Parathyroid adenoma (tissue), 2 donors: ENCODE data around the gene CTRL.
A peak's percentile ranks its signal among the peaks of the same experiment; 100 is the strongest.

Experiments
- H2AFZ ChIP-seq: fragments of 300-600 bp; sonication (generic); one replicate; pipeline ENCODE4 v1.7.0; 2017; ENCODE audit warnings: antibody characterized with exemption, mild to moderate bottlenecking
- H3K27ac ChIP-seq: fragments of 300-600 bp; sonication (generic); one replicate; pipeline ENCODE4 v1.7.0; 2017
- H3K27me3 ChIP-seq: fragments of 300-600 bp; sonication (generic); one replicate; pipeline ENCODE4 v1.7.0; 2017; ENCODE audit warnings: low read length; ENCODE audit not compliant: control insufficient read depth, insufficient read depth
- H3K36me3 ChIP-seq: fragments of 300-600 bp; sonication (generic); one replicate; pipeline ENCODE4 v1.7.0; 2017; ENCODE audit warnings: low read length; ENCODE audit not compliant: control insufficient read depth, insufficient read depth
- H3K4me1 ChIP-seq: fragments of 300-600 bp; sonication (generic); one replicate; pipeline ENCODE4 v1.7.0; 2017; ENCODE audit warnings: control low read depth
- H3K4me2 ChIP-seq: fragments of 300-600 bp; sonication (generic); one replicate; pipeline ENCODE4 v1.7.0; 2017; ENCODE audit warnings: low read length
- H3K4me3 ChIP-seq: fragments of 300-600 bp; sonication (generic); one replicate; pipeline ENCODE4 v1.7.0; 2017; ENCODE audit warnings: low read depth, low read length
- H3K79me2 ChIP-seq: fragments of 300-600 bp; sonication (generic); one replicate; pipeline ENCODE4 v1.7.0; 2017; ENCODE audit warnings: control low read depth
- H3K9ac ChIP-seq: fragments of 300-600 bp; sonication (generic); one replicate; pipeline ENCODE4 v1.7.0; 2017; ENCODE audit warnings: mild to moderate bottlenecking
- H3K9me3 ChIP-seq: fragments of 300-600 bp; sonication (generic); one replicate; pipeline ENCODE4 v1.7.0; 2017; ENCODE audit warnings: low read length; ENCODE audit not compliant: control insufficient read depth
- TF ChIP-seq, protein P1 (sequence below): fragments of 300-600 bp; sonication (generic); IDR thresholded peaks from one replicate; pipeline ENCODE4 v1.7.0; 2017; ENCODE audit warnings: antibody characterized with exemption, mild to moderate bottlenecking
- donor health status: primary hyperparathyroidism.

The CTRL gene

DNA sequence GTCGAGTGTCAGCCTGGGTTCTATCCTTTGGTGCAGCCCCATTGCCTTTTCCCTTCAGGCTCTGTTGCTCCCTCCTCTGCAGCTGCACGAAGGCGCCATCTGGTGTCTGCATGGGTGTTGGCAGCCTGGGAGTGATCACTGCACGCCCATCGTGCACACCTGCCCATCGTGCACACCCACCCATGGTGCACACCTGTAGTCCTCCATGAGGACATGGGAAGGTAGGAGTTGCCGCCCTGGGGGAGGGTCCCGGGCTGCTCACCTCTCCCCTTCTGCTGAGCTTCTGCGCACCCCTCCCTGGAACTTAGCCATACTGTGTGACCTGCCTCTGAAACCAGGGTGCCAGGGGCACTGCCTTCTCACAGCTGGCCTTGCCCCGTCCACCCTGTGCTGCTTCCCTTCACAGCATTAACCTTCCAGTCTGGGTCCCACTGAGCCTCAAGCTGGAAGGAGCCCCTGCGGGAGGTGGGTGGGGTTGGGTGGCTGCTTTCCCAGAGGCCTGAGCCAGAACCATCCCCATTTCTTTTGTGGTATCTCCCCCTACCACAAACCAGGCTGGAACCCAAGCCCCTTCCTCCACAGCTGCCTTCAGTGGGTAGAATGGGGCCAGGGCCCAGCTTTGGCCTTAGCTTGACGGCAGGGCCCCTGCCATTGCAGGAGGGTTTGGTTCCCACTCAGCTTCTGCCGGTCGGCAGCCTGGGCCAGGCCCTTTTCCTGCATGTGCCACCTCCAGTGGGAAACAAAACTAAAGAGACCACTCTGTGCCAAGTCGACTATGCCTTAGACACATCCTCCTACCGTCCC lies 2.9 kb downstream of the CTRL start:
- H3K4me3 ChIP-seq, result no peak overlapping the region
- H3K27ac ChIP-seq, result no peak overlapping the region
- no peak overlapping the region for H3K9ac ChIP-seq
- no peaks in the 10 kb centered on the region for H3K36me3 ChIP-seq
- H3K9me3 ChIP-seq, result no peaks in the 10 kb centered on the region
- TF ChIP-seq, protein P1, sequence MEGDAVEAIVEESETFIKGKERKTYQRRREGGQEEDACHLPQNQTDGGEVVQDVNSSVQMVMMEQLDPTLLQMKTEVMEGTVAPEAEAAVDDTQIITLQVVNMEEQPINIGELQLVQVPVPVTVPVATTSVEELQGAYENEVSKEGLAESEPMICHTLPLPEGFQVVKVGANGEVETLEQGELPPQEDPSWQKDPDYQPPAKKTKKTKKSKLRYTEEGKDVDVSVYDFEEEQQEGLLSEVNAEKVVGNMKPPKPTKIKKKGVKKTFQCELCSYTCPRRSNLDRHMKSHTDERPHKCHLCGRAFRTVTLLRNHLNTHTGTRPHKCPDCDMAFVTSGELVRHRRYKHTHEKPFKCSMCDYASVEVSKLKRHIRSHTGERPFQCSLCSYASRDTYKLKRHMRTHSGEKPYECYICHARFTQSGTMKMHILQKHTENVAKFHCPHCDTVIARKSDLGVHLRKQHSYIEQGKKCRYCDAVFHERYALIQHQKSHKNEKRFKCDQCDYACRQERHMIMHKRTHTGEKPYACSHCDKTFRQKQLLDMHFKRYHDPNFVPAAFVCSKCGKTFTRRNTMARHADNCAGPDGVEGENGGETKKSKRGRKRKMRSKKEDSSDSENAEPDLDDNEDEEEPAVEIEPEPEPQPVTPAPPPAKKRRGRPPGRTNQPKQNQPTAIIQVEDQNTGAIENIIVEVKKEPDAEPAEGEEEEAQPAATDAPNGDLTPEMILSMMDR, result peak; percentile 87
- H3K27me3 ChIP-seq, result no peaks in the 10 kb centered on the region
- H3K4me2 ChIP-seq, result no peak overlapping the region
- H3K79me2 ChIP-seq, result peaks cover 16% of the 10 kb centered on the region
- H2AFZ ChIP-seq, result no peak overlapping the region
- no peaks in the 10 kb centered on the region for H3K4me1 ChIP-seq

DNA sequence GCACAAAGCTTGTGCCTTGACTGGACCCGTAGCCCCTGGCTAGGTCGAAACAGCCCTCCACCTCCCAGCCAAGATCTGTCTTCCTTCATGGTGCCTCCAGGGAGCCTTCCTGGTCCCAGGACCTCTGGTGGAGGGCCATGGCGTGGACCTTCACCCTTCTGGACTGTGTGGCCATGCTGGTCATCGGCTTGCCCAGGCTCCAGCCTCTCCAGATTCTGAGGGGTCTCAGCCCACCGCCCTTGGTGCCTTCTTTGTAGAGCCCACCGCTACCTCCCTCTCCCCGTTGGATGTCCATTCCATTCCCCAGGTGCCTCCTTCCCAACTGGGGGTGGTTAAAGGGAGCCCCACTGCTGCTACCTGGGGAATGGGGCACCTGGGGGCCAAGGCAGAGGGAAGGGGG lies 3.5 kb downstream of the CTRL start:
- H3K9me3 ChIP-seq, result no peaks in the 10 kb centered on the region
- H3K4me2 ChIP-seq, result no peak overlapping the region
- H3K27ac ChIP-seq, result no peak overlapping the region
- peaks cover 21% of the 10 kb centered on the region for H3K79me2 ChIP-seq
- no peaks in the 10 kb centered on the region for H3K27me3 ChIP-seq
- TF ChIP-seq, protein P1, result no peak
- no peak overlapping the region for H3K9ac ChIP-seq
- no peak overlapping the region for H2AFZ ChIP-seq
- H3K36me3 ChIP-seq, result no peaks in the 10 kb centered on the region
- no peaks in the 10 kb centered on the region for H3K4me1 ChIP-seq
- no peak overlapping the region for H3K4me3 ChIP-seq

DNA sequence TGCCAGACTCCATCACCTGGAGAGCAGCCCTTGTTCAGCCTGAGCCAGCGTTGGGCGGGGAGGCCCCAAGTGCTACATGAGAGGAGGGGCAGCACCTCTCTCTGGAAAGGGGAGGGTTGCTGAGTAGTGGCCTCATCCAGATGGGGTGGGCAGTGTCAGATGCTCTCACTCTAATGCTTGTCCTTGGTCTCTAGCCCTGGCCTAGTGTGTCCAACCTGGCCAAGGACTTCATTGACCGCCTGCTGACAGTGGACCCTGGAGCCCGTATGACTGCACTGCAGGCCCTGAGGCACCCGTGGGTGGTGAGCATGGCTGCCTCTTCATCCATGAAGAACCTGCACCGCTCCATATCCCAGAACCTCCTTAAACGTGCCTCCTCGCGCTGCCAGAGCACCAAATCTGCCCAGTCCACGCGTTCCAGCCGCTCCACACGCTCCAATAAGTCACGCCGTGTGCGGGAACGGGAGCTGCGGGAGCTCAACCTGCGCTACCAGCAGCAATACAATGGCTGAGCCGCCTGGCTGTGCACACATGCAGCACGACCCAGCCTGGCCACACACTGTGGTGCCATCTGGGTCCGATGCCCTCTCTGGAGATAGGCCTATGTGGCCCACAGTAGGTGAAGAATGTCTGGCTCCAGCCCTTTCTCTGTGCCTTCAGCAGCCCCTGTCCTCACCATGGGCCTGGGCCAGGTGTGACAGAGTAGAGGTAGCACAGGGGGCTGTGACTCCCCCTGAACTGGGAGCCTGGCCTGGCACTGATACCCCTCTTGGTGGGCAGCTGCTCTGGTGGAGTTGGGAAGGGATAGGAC lies 4.3 kb downstream of the CTRL start:
- no peaks in the 10 kb centered on the region for H3K9me3 ChIP-seq
- no peak overlapping the region for H3K9ac ChIP-seq
- H3K4me1 ChIP-seq, result no peaks in the 10 kb centered on the region
- TF ChIP-seq, protein P1, result no peak
- no peak overlapping the region for H3K4me3 ChIP-seq
- no peak overlapping the region for H2AFZ ChIP-seq
- H3K4me2 ChIP-seq, result no peak overlapping the region
- no peaks in the 10 kb centered on the region for H3K27me3 ChIP-seq
- H3K27ac ChIP-seq, result no peak overlapping the region
- no peaks in the 10 kb centered on the region for H3K36me3 ChIP-seq
- peaks cover 23% of the 10 kb centered on the region for H3K79me2 ChIP-seq

DNA sequence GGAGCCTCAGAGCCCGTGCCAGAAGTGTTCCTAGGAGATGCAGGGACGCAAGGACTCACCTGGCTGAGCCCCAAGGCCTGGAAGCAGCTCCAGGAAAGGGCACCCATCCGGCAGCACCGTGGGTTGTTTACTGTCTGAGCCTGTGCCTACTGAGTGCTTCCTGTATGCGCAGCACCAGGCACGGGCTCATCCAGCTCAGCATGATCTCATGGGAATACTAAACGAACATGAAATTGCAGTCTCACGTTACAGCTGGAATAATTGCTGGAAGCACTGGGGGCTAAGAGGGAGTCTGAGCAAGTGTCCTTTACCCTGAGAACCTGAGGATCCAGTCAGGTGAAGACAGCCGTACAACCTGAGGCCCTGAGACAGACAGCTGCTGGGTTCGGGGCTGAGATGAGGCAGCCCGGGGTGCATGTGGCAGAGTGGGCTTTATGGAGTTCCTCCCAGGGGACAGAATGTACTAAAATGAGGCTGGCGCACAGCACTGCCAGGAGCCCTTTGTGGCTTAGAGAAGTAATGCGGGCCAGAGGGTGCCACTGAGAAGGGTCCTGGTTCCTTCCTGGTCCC lies 5.4 kb downstream of the CTRL start:
- TF ChIP-seq, protein P1, result no peak
- H3K27me3 ChIP-seq, result no peaks in the 10 kb centered on the region
- no peaks in the 10 kb centered on the region for H3K9me3 ChIP-seq
- no peaks in the 10 kb centered on the region for H3K4me1 ChIP-seq
- no peaks in the 10 kb centered on the region for H3K36me3 ChIP-seq
- H3K79me2 ChIP-seq, result peaks cover 31% of the 10 kb centered on the region
- H3K4me2 ChIP-seq, result no peak overlapping the region
- H3K27ac ChIP-seq, result no peak overlapping the region
- no peak overlapping the region for H3K4me3 ChIP-seq
- H2AFZ ChIP-seq, result no peak overlapping the region
- no peak overlapping the region for H3K9ac ChIP-seq
